NCI-H2196 (cell line): ENCODE results near the gene CKMT2.
A peak's percentile ranks its signal among the peaks of the same experiment; 100 is the strongest.
"Not testable (repeated sequence)": the region's sequence is repeated elsewhere in the genome, so short reads cannot be mapped to it uniquely, and the experiment has no call there.

ENCODE experiments used
- DNase-seq: peaks from one replicate; lab custom pipeline; 2025; ENCODE audit not compliant: unreplicated experiment; lab: John Stamatoyannopoulos, UW

The CKMT2 gene

DNA sequence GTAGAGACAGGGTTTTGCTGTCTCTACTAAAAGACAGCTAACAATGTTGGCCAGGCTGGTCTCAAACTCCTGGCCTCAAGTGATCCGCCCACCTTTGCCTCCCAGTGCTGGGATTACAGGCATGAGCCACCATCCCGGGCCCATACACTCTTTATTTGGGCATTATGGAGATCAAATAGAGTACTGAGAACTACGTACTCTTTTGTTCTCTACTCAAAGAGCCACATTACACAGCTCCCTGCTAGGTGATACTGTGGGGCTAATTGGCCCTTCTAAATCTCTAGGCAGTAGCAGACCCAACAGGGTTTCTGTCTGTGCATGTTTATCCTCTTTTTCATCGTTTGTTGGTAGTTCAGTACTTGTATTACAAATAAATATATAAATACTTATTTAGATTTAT is 16.1 kb downstream of the CKMT2 start:
- DNase-seq: no peak

DNA sequence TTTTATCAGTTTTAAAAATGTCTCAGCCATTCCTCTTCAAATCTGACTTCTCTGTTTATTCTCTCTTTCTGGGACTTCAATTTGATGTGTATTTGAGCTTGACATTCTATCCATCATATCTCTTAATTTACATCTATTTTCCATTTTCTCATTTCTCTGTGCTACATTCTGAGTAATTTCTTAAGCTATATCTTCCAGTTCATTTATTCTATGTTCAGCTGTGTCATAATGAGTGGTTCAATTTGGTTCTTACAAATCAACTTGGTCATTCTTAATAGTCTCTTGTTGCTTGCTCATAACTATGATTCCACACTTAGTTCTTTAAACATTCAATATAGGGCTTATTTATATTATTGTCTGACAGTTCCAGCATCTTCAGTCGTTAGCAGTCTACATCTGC is 16.9 kb downstream of the CKMT2 start:
- no peak for DNase-seq

DNA sequence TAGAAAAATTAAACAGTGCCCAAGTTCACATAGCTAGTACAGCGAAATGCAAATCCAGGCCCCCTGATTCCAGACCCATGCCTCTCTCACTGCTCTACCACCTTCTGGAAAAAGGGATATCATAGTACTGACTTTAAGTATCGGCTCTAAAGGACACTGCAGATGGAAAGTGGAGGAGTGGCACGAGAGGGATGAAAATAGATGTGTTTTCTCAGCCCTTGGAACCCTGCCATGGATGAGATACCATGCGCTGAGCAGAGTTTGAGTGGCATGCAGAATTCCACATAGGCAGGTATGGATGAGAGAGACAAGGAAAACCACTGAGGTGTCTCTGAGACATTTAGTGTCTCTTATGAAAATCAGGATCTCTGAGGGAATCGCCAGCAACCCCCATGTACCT is 18.8 kb downstream of the CKMT2 start:
- DNase-seq: no peak

DNA sequence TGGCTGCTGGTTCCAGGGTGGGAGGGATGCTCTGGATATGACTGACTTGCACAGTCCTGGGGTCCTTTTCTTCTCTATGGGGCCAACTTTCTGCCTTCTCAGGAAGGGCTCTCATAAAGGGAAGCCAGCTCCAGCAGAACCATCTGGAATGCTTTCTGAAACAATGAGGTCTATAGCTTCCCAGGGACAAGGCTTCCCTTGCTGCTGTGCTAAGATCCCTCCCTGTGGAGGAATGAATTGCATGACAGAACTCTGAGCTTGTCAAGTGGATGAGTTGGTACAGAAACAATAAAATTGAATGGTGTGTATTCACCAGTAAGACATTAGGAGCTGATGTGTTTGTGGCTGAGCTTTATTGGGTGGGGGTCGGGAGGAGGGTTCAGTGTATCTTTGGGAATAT is 19.8 kb downstream of the CKMT2 start:
- DNase-seq: no peak

DNA sequence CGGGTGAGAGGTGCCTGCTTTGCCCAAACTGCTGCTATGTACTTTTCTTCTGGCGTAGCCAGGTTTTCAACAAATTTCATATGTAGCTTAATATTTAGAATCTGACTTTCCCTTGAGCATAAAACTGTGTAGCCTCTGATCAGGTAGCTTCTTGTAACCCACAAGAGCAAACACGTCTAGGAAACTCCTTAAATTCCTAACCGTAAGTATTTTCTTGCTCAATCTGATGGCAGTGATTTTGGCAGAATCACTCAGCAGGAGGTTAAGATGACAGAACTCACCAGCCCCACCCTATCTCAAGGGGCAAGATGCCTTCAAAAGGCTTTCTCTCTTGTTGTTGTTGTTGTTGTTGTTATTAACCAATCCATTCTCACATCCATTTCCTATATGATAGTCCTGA is 20.8 kb downstream of the CKMT2 start:
- no peak for DNase-seq

DNA sequence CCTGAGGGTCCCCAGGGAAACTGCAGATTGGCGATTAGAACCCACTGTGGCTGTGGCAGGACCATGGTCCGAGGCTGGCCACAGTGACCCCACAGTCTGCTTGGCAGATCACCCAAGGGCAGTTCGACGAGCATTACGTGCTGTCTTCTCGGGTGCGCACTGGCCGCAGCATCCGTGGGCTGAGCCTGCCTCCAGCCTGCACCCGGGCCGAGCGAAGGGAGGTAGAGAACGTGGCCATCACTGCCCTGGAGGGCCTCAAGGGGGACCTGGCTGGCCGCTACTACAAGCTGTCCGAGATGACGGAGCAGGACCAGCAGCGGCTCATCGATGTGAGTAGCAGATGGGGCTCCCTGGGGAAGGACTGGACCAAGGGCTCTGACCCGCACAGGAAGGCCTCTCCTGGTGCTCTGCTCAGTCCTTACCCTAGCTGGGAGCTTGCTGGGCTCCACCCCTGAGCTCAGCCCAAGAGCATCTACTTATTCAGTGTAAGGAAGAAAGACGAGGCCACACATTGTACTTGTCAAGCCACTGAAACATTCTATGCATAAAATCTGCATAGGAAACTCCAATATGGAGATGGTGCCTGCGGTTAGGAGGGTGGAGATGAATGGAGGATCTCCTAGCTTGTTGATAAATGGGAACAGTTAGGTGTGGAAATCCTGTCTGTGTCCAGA is 21.9 kb downstream of the CKMT2 start:
- DNase-seq: no peak

DNA sequence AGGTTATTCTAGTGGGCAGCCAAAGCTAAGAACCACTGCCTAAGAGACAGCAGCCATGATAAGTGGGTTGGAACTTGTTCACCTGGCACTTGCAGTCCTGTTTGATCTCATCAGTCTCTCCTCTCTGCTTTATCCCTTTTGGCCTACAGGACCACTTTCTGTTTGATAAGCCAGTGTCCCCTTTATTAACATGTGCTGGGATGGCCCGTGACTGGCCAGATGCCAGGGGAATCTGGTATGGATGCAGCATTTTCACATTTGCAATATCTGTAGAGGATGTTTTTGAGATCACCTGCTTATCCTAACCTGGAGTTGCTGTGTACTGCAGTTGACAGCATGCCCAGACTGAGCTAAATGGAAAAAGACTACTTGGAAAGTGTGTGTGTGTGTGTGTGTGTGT is 23.6 kb downstream of the CKMT2 start:
- no peak for DNase-seq

DNA sequence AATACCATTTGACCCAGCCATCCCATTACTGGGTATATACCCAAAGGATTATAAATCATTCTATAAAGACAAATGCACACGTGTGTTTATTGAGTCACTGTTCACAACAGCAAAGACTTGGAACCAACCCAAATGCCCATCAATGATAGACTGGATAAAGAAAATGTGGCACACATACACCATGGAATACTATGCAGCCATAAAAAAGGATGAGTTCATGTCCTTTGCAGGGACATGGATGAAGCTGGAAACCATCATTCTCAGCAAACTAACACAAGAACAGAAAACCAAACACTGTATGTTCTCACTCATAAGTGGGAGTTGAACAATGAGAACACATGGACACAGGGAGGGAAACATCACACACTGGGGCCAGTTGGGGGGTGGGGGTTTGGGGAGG is 29.7 kb downstream of the CKMT2 start:
- not testable (repeated sequence) for DNase-seq

DNA sequence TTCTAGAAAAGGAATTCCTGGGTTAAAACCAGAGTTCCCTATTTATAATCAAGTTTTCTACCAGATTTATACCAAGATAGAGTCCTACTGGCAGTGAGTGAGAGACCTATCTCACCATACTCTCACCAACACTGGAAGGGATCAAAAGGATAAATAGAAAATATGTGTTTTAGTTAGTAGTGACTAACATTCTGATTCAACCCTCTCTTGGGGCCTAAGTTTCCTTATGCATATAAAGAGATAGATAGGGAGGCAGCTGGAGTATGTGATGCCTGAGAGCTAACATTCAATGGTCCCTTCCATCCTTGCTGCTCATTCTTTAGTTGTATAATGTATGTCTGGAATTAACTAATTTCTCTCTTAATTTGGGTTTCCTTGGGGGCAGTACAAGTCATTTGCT is 32.0 kb downstream of the CKMT2 start:
- DNase-seq: no peak

DNA sequence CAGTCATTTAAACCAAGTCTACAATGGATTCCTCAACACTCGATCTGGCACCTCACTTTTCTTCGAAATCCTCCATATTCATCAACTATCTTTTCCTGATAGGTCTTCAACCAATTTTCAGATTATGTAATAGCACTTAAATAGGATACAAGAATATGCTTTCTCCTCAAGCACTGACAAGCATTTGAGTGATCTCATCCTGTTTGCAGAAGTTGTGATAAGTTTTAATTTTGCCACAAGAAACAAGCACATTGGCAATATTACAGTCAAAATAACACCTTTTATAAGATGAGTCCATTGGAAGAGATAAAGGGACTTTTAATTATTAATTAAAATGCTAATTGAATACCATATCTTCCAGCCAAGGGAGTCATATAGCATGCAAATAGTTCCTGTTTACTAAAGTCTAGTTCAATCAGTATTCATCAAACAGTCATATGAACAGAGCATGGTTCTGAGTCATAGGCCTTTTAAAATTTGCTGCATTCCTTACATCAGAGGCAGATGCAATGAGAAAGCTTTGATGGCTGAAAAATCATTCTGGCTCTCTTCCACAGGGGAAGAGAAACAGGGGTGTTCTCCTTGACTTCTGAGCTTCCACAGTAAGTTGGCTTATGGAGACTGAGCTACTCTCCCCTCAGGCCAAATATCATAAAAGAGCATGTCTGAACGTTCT is 35.5 kb downstream of the CKMT2 start:
- no peak for DNase-seq

DNA sequence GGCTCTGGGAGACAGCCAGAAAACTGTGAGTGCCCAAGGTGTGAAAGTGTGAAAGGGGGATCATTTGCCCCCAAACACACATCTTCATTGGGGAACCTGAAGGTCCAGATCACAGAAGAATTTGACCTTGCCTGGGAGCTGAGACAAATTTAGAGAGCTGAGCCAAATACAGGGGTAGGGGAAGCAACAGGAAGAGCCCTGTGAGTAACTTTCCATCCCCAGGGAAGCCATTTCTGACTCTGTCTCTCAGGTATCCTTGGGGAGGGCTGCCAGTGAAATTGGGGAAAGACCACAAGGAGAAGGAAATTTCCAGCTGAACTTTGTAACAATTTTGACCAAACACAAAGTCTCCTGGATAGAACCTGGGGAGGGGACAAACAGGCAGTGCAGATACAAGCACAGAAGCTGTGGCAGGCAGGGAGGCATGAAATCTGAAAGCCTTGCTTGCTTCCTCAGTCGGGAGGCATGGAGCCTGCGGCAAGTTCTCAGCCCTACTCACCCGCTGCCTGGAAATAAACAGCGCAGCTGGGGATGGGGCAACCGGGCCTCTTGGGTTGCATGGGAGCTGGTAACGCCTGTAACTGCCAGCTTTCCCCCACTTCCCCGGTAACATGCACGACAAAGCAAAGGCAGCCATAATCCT is 36.8 kb downstream of the CKMT2 start:
- DNase-seq: no peak

DNA sequence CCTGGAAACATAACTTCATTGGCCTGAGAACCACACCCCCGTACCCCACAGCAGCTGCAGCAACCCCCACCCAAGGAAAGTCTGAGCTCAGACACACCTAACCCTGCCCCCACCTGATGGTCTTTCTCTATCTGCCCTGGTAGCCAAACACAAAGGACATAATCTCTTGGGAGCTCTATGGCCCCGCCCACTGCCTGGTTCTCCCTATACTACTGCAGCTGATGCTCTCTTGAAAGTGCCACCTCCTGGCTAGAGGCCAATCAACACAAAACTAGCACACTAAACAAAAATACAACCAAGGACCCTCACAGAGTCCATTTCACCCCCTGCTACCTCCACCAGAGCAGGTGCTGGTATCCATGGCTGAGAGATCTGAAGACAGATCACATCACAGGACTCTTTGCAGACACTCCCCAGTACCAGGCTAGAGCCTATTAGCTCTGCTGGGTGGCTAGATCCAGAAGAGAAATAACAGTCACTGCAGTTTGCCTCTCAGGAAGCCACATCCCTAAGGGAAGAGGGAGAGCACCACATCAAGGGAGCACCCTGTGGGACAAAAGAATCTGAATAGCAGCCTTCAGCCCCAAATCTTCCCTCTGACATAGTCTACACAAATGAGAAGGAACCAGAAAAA is 37.4 kb downstream of the CKMT2 start:
- DNase-seq: peak; percentile 5

DNA sequence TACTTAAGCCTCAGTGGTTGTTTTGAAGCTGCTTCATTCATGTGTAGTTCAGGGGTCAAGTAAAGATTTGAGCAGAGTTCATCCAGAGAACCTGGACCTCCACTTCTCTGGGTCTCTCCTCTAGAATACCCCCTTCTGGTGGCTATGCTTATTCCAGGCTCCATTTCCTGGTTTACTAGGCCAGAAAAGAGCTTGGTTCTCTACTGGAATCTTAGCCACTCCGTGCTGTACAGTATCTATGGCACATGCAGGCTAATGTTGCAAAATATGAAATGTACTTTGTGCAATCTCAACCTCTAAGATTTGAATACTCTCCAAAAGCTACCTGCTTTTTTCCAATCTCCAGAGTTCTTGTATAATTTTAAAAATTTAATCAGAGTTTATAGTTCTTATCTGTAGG is 50.9 kb downstream of the CKMT2 start:
- DNase-seq: no peak

DNA sequence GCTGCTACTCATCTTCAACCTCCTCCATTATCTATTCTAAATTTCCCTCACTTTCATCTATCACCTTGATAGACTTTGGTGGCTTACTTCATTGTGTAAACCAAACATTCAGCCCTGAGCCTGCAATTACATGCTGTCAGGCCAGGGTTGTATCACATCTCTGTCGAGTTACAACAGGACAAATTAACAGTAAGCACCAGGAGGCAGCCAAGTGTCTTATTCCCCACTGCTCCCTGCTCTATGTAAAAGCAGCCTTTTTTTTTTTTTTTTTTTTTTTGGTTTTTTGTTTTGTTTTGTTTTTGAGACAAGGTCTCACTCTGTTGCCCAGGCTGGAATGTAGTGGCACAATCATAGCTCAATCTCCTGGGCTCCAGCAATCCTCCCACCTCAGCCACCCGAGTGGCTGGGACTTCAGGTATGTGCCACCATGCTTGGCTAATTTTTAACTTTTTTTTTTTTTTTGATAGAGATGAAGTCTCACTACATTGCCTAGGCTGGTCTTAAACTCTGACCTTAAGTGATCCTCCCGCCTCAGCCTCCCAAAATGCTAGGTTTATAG is 53.0 kb downstream of the CKMT2 start:
- DNase-seq: no peak

DNA sequence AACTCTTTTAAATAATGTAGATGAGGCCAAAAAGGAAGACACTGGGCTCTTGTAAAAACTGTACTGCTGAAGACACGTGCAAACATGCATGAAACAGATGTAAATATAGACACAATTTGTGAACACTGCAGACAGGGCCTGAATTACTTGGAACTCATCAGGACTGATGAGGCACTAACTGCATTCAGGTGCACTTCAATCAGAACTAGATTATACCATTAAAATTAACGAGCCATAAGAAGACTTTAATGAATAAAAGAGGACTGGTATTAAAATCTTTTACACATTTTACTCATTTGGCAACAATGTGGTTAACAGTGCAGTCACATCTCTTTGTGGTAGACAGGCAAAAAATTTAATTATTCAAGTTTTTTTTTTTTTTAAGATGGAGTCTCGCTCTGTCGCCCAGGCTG is 54.9 kb downstream of the CKMT2 start:
- no peak for DNase-seq

DNA sequence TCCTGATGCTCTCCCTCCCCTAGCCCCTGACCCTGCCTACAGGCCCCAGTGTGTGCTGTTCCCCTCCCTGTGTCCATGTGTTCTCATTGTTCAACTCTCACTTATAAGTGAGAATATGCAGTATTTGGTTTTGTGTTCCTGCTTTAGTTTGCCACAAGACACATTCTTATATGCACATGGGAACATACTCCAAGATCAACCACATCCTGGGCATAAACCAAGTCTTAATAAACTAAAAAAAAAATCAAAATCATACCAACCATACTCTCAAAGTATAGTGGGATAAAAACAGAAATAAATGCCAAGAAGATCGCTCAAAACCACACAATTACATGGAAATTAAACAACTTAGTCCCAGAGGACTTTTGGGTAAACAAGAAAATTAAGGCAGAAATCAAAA is 57.0 kb downstream of the CKMT2 start:
- no peak for DNase-seq

DNA sequence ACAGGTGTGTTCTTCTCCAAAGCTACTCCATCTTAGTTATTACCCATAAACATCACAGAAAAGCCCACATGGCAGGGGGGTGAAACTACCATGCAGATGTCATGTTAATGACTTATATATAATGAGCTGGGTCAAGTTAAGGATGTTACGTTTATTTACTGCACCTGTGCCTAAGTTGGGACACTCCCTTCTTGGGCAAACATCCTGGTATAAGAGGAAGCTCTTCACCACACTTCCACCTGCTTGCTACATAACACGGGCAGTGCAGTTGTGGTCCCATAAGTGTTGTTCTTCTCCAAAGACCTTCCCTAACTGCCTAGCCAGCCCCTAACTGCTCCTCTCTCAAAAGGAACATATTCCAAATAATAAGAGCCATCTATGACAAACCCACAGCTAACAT is 59.0 kb downstream of the CKMT2 start:
- no peak for DNase-seq

DNA sequence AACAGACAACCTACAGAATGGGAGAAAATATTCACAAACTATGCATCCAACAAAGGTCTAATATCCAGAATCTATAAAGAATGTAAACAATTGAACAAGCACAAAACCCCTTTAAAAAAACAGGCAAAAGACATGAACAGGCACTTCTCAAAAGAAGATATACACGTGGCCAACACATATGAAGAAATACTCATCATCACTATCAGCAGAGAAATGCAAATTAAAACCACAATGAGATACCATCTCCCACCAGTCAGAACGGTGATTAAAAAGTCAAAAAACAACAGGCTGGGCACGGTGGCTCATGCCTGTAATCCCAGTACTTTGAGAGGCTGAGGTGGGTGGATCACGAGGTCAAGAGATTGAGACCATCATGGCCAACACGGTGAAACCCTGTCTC is 60.9 kb downstream of the CKMT2 start:
- not testable (repeated sequence) for DNase-seq

DNA sequence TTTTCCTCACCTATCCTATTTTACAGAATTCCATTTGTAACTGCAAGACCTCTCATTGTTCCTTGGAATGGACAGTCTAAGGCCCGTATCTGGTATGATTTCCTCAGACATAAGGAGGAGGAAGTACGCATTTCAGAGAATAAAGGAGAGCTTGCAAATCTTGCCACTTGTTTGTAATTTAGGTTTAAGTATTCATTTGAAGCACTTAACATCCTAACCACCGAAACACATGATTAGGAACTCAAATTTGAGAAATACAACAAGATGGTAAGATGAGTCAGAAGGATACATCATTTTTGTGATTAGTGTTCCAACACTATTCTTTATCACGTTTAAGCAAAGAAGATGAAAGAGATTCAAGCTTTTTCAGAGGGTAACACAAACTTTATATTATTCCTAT is 64.4 kb downstream of the CKMT2 start:
- DNase-seq: no peak

DNA sequence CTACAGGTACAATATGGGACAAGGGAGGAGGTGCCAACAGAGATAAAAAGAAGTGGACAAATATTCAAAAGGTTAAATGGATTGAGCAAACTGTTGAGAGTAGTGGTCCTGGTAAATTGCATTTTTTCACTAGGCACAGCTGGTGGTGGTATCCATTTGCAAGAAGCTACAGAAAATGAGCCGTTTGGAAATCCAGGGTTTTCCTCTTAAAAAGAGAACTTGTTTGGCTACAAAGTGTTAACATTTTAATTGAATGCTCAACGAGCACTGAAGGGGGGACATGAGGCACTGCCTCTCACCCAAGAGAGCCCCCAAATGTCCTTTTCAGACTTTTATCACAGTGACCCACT is 67.8 kb downstream of the CKMT2 start:
- no peak for DNase-seq

DNA sequence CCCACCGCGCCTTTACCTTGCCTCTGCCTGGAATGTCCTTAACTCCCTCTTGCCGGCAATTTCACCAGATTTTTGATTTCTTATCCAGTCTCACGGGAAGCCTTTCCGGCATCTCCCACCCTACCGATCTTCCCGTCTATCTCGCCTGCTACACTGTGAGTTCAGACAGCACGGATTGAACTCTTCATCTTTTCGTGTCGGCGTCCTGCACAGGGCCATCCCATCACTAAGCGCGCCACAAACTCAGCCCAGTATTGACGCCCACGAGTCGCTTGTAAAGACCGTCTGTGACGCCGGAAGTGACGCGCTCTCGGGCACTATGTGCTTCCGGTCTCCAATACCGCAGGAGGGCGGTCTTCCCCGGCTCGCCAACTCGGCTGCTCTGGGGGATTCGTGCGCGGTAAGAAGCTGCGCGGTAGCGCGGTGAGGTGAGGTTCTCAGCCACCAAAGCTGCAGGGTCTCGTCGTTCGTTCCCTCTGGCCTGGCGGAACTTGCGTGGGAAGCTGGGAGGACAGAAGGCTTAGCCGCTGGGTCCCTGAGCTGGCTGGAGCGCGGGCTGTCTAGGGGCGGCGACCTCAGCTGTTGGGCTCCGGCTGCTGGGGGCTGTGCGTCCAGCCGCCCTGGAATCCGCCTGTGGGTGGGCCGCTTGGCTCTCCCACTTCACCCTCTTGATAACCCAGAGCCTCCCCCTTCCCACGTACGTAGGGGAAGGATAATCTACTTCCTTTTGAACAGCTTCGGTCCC is 68.3 kb downstream of the CKMT2 start, which contains the start of gene ZCCHC9:
ZCCHC9 (plus strand) TSS at position 317 of the 745 bp plus-strand sequence. CDS start 3,171 bp downstream, outside the sequence.
- DNase-seq: peak; percentile 85
